ENCODE results near the gene KRT10.
"Not testable (repeated sequence)": the region's sequence is repeated elsewhere in the genome, so short reads cannot be mapped to it uniquely, and the experiment has no call there.

KRT10 gene

GRCh38 chr17:40832840-40833239, 10.4 kb upstream of the KRT10 start:
- DNase-seq = no peak

- no peak for DNase-seq
These were observed 7.8 kb upstream of the KRT10 start for GRCh38 chr17:40830085-40830776.

GRCh38 chr17:40828454-40829044, 6.1 kb upstream of the KRT10 start:
- DNase-seq = no peak

GRCh38 chr17:40827746-40828453, 5.5 kb upstream of the KRT10 start:
- DNase-seq = no peak

- DNase-seq = no peak
These were observed 3.2 kb upstream of the KRT10 start for GRCh38 chr17:40825599-40825998.

GRCh38 chr17:40824015-40824832, 1.8 kb upstream of the KRT10 start:
- no peak for DNase-seq

- DNase-seq = no peak
These were observed 878 bp downstream of the KRT10 start for GRCh38 chr17:40821536-40821935.

GRCh38 chr17:40820228-40820838, 2.1 kb downstream of the KRT10 start:
- no peak for DNase-seq

GRCh38 chr17:40819528-40820125, 2.8 kb downstream of the KRT10 start:
- DNase-seq = peak in 1 of 2 experiments; percentile 2

- DNase-seq = peak; percentile 52 to 71
These were observed 3.5 kb downstream of the KRT10 start for GRCh38 chr17:40818733-40819527.

- DNase-seq = no peak
These were observed 4.1 kb downstream of the KRT10 start for GRCh38 chr17:40818343-40818732.

- DNase-seq = no peak
These were observed 5.2 kb downstream of the KRT10 start for GRCh38 chr17:40817103-40817682.

GRCh38 chr17:40816569-40816968, 5.8 kb downstream of the KRT10 start:
- DNase-seq = no peak

- no peak for DNase-seq
These were observed 7.0 kb downstream of the KRT10 start for GRCh38 chr17:40815381-40815780.

- DNase-seq = not testable (repeated sequence)
These were observed 7.8 kb downstream of the KRT10 start for GRCh38 chr17:40814657-40815056.

- no peak for DNase-seq
These were observed 8.6 kb downstream of the KRT10 start for GRCh38 chr17:40813804-40814203.

GRCh38 chr17:40812639-40813038, 9.8 kb downstream of the KRT10 start:
- no peak for DNase-seq

- DNase-seq = no peak
These were observed 11.9 kb downstream of the KRT10 start for GRCh38 chr17:40810494-40810893.

- no peak for DNase-seq
These were observed 12.5 kb downstream of the KRT10 start for GRCh38 chr17:40809721-40810421.

GRCh38 chr17:40806131-40806530, 16.3 kb downstream of the KRT10 start:
- DNase-seq = no peak
